ENCODE data around the gene MATCAP1. TPM values are rescaled to one million over a fixed set of nuclear protein-coding genes. Genes with fewer than 3 reads are reported as not detected.
A peak's percentile ranks its signal among the peaks of the same experiment; 100 is the strongest.

The MATCAP1 gene
- total and polyA plus RNA-seq, 2 of the 13 experiments (the other 11 are each of a cell fraction or from before 2014, with no cell fraction given): 11.2 to 24.5 TPM

- peak; percentile 73; the same call in 1 of the 2 replicates for TF ChIP-seq ZNF792 (CRISPR knock-in tag; IDR thresholded peaks at IDR 0.05)
- peak; percentile 82 for TF ChIP-seq AGO1 (IDR thresholded peaks at IDR 0.05; ENCODE audit: low read depth, low read length, poor library complexity, severe bottlenecking)
- 0 out of 2 replicates have a peak, but pooled peaks have one; percentile 15 for TF ChIP-seq ZNF12 (CRISPR knock-in tag; IDR thresholded peaks at IDR 0.05)
- peak; percentile 87 for TF ChIP-seq MIXL1 (CRISPR knock-in tag; IDR thresholded peaks at IDR 0.05)
- TF ChIP-seq CBX5 (CRISPR knock-in tag; IDR thresholded peaks at IDR 0.05; ENCODE audit: borderline replicate concordance): peak; percentile 77
- no peak for TF ChIP-seq SMARCC2 (IDR thresholded peaks at IDR 0.05)
- TF ChIP-seq POLR2AphosphoS5 (IDR thresholded peaks at IDR 0.05; ENCODE audit: low read depth, low read length): peak; percentile 58
- peak; percentile 83; the same call in 1 of the 2 replicates for TF ChIP-seq ZNF670 (CRISPR knock-in tag; IDR thresholded peaks at IDR 0.05; ENCODE audit: borderline replicate concordance)
- TF ChIP-seq HMG20B (CRISPR knock-in tag; conservative IDR thresholded peaks at IDR 0.05): no peak
- TF ChIP-seq PRPF4 (IDR thresholded peaks at IDR 0.05; ENCODE audit: low read depth, low read length, poor library complexity, severe bottlenecking): no peak
- TF ChIP-seq KLF6 (CRISPR knock-in tag; IDR thresholded peaks at IDR 0.05): peak; percentile 75; the same call in 1 of the 2 replicates
- no peak for TF ChIP-seq MED13 (CRISPR knock-in tag; IDR thresholded peaks at IDR 0.05)
- TF ChIP-seq ETS1 (CRISPR knock-in tag; IDR thresholded peaks at IDR 0.05): 0 out of 2 replicates have a peak, but pooled peaks have one; percentile 22
- peak; percentile 97 for TF ChIP-seq ERF (CRISPR knock-in tag; IDR thresholded peaks at IDR 0.05)
- TF ChIP-seq ZNF430 (CRISPR knock-in tag; IDR thresholded peaks at IDR 0.05): peak; percentile 61; the same call in 1 of the 2 replicates
- no peak for TF ChIP-seq ZBTB46 (CRISPR knock-in tag; IDR thresholded peaks at IDR 0.05; ENCODE audit: borderline replicate concordance)
- TF ChIP-seq PAF1 (CRISPR knock-in tag; IDR thresholded peaks at IDR 0.05): no peak
- peak; percentile 83 for TF ChIP-seq ARID5B (CRISPR knock-in tag; IDR thresholded peaks at IDR 0.05)
- no peak for TF ChIP-seq HNRNPUL1 (IDR thresholded peaks at IDR 0.05; ENCODE audit: low read depth, low read length)
- peak; percentile 99 for TF ChIP-seq ZNF800 (CRISPR knock-in tag; IDR thresholded peaks at IDR 0.05)
These were observed 9.7 kb downstream of the MATCAP1 start (continued) for GRCh38 chr16:67173808-67174705.

Measured in HepG2 (cell line).